ENCODE data around the gene MAMSTR. TPM values are rescaled to one million over a fixed set of nuclear protein-coding genes. Genes with fewer than 3 reads are reported as not detected.

Gene MAMSTR
- total and polyA plus RNA-seq, 9 donors = 1.3 to 17.1 (median 10.7) TPM

GRCh38 chr19:48716562-48717291 is 2.8 kb downstream of the MAMSTR start:
- no peaks in the 10 kb centered on the region for H3K27me3 ChIP-seq
- no peaks in the 10 kb centered on the region for H3K9me3 ChIP-seq
- WGBS, 3 donors = 2 to 5% (median 3%) methylated on average over 24 of the region's 24 CpGs
- no peak for TF ChIP-seq POLR2A (IDR thresholded peaks at IDR 0.05)
- no peak for TF ChIP-seq EP300 (IDR thresholded peaks at IDR 0.05)
- TF ChIP-seq, protein P1, sequence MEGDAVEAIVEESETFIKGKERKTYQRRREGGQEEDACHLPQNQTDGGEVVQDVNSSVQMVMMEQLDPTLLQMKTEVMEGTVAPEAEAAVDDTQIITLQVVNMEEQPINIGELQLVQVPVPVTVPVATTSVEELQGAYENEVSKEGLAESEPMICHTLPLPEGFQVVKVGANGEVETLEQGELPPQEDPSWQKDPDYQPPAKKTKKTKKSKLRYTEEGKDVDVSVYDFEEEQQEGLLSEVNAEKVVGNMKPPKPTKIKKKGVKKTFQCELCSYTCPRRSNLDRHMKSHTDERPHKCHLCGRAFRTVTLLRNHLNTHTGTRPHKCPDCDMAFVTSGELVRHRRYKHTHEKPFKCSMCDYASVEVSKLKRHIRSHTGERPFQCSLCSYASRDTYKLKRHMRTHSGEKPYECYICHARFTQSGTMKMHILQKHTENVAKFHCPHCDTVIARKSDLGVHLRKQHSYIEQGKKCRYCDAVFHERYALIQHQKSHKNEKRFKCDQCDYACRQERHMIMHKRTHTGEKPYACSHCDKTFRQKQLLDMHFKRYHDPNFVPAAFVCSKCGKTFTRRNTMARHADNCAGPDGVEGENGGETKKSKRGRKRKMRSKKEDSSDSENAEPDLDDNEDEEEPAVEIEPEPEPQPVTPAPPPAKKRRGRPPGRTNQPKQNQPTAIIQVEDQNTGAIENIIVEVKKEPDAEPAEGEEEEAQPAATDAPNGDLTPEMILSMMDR (IDR thresholded peaks at IDR 0.05) = no peak
- peak overlapping the region; percentile 3 to 79 for H3K27ac ChIP-seq
- peaks cover 41% of the 10 kb centered on the region for H3K4me1 ChIP-seq (ENCODE audit: insufficient read depth)
- no peaks in the 10 kb centered on the region for H3K36me3 ChIP-seq
- intact Hi-C loops (cut with DNase I) = loop anchor here in 1 of 4 donors (10.0 kb wide), 1 partner anchor 72 kb away; the partner anchor contains the start of gene CA11
- peak overlapping the region; percentile 19 for H3K4me3 ChIP-seq
- DNase-seq = peak; percentile 69 to 87 (median 85)

DNA sequence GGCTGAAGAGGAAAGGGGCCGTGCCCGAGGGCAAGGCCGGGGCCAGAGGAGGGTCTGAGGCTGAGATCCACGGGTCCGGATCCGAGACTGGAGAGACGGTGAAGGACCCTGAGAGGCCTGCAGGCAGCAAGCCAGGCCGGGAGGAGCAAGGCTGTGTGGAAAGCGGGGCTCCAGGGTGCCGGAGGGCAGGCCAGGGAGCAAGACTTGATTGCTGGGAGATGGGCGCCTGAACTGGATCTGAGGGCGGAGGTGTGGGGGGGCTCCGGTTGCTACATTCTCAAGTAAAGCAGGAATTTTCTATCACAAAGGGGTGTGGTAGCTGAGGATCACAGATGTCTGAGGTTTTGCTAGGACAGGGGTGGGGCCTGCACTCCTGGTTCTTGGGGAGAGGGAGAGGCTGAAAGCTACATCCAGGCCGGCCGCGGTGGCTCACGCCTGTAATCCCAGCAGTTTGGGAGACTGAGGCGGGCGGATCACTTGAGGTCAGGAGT is 3.8 kb downstream of the MAMSTR start:
- H3K36me3 ChIP-seq = no peaks in the 10 kb centered on the region
- intact Hi-C loops (cut with DNase I) = loop anchor here in 1 of 4 donors (10.0 kb wide), 1 partner anchor 71 kb away; the partner anchor contains the start of gene CA11
- H3K27me3 ChIP-seq = no peaks in the 10 kb centered on the region
- WGBS, 3 donors = 23 to 31% (median 25%) methylated on average over 19 of the region's 19 CpGs
- H3K4me1 ChIP-seq (ENCODE audit: insufficient read depth) = peaks cover 38% of the 10 kb centered on the region
- H3K9me3 ChIP-seq = no peaks in the 10 kb centered on the region
- peak overlapping the region; percentile 26 to 79 for H3K27ac ChIP-seq
- TF ChIP-seq, protein P1 (IDR thresholded peaks at IDR 0.05) = no peak
- peak overlapping the region; percentile 35 for H3K4me3 ChIP-seq
- peak; percentile 47 to 68 (median 60) for DNase-seq

- peaks cover 35% of the 10 kb centered on the region for H3K4me1 ChIP-seq (ENCODE audit: insufficient read depth)
These were observed 4.5 kb downstream of the MAMSTR start for GRCh38 chr19:48714759-48715675.

More at GRCh38 chr19:48714759-48715675, 4.5 kb downstream of the MAMSTR start:
- Histone ChIP-seq H3K27ac (peak overlapping the region; percentile 26 to 79), H3K4me3 (peak overlapping the region; percentile 35), H3K36me3 (no peaks in the 10 kb centered on the region), H3K9me3 (no peaks in the 10 kb centered on the region), H3K27me3 (no peaks in the 10 kb centered on the region)
- peak; percentile 48 to 70 (median 58) for DNase-seq
- intact Hi-C loops (cut with DNase I) = loop anchor here in 2 of 4 donors (5.0 to 10.0 kb wide), 2 partner anchors 38 to 70 kb away; partner anchors contain the start of gene CA11 (in 1 of the 2)
- 29 to 37% (median 35%) methylated on average over 26 of the region's 26 CpGs for WGBS, 3 donors
- TF ChIP-seq POLR2A (IDR thresholded peaks at IDR 0.05) (no peak), EP300 (IDR thresholded peaks at IDR 0.05) (no peak)
- TF ChIP-seq, protein P1 (IDR thresholded peaks at IDR 0.05) = no peak

Measured in ovary (tissue), 9 donors.